Ishikawa (cell line): Measurements from ENCODE around the gene PSMG2.

ENCODE experiments used
- CREB1 ChIP-seq: IDR thresholded peaks from 2 replicates; pipeline ENCODE4 v1.6.1; 2012; ENCODE audit warnings: low read depth
- EGR1 ChIP-seq: IDR thresholded peaks from 2 replicates; pipeline ENCODE4 v1.6.1; 2012
- FOXM1 ChIP-seq: IDR thresholded peaks from 2 replicates; pipeline ENCODE4 v1.6.1; 2012; ENCODE audit warnings: low read depth, borderline replicate concordance
- MAX ChIP-seq: IDR thresholded peaks from 2 replicates; pipeline ENCODE4 v1.6.1; 2012
- REST ChIP-seq: IDR thresholded peaks from 2 replicates; pipeline ENCODE4 v1.6.1; 2012; ENCODE audit warnings: low read depth, mild to moderate bottlenecking
- TAF1 ChIP-seq: IDR thresholded peaks from 2 replicates; pipeline ENCODE4 v1.6.1; 2012; ENCODE audit warnings: low read depth, mild to moderate bottlenecking
- USF1 ChIP-seq: IDR thresholded peaks from 2 replicates; pipeline ENCODE4 v1.6.1; 2012

- TF ChIP-seq REST (no peak), TAF1 (no peak), MAX (no peak), FOXM1 (no peak), EGR1 (no peak), USF1 (no peak), CREB1 (no peak)
Observed at GRCh38 chr18:12692206-12692605, 10.6 kb upstream of the PSMG2 start.
